HG03378 (cell line): ENCODE results near the gene KRTAP10-7.
"Not testable (repeated sequence)": the region's sequence is repeated elsewhere in the genome, so short reads cannot be mapped to it uniquely, and the experiment has no call there.

ENCODE experiments used
- ATAC-seq: cut with Tn5 transposase; IDR thresholded peaks from one replicate; pipeline ENCODE4 v1.9.1; 2021; ENCODE audit warnings: mild to moderate bottlenecking, moderate library complexity; ENCODE audit not compliant: unreplicated experiment

KRTAP10-7 gene

DNA sequence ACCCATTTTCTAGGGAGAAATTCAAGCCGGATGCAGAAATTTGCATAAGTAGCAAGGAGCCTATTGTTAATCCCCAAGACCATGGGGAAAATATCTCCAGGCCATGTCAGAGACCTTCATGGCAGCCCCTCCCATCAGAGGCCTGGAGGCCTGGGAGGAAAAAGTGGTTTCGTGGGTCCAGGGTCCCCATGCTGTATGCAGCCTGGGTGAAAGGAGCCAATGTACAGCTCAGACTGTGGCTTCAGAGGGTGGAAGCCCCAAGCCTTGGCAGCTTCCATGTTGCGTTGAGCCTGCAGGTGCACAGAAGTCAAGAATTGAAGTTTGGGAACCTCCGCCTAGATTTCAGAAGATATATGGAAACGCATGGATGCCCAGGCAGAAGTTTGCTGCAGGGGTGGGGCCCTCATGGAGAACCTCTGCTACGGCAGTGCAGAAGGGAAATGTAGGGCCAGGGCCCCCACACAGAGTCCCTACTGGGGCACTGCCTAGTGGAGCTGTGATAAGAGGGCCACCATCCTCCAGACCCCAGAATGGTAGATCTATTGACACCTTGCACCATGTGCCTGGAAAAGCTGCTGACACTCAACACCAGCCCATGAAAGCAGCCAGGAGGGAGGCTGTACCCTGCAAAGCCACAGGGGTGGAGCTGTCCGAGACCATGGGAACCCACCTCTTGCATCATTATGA is 9.9 kb downstream of the KRTAP10-7 start:
- ATAC-seq: not testable (repeated sequence)

DNA sequence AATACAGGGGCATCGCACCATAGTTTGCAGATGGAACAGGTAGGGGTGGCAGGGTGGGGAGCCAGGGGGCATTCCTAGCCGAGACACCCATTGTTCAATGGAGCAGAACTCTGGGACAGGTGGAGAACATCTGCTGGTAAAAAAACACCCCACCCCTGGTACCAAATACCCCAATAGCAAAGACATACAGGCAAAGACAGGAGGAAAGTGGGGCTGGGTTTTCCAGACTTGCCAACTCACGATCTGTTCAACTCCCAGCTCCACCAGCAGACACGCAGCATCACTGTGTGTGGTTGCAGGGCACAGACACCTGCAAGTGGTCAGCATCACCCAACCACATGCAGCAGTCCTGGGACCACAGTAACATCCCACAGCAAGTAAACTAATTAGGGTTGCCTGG is 11.2 kb downstream of the KRTAP10-7 start:
- ATAC-seq: no peak

DNA sequence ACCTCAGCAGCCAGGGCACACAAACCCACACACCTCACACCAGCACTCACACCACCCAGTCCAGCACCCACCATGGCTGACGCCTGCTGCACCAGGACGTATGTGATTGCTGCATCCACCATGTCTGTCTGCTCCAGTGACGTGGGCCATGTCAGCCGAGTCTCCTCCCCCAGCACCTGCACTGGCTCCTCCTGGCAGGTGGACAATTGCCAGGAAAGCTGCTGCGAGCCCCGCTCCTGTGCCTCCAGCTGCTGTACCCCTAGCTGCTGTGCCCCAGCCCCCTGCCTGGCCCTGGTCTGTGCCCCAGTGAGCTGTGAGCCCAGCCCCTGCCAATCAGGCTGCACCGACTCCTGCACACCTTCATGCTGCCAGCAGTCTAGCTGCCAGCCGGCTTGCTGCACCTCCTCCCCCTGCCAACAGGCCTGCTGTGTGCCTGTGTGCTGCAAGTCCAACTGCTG is 11.7 kb downstream of the KRTAP10-7 start, which contains the start of gene KRTAP10-8:
KRTAP10-8 (plus strand) TSS at position 51 of the 458 bp plus-strand sequence; CDS start at position 73, 22 bp downstream.
- no peak for ATAC-seq

DNA sequence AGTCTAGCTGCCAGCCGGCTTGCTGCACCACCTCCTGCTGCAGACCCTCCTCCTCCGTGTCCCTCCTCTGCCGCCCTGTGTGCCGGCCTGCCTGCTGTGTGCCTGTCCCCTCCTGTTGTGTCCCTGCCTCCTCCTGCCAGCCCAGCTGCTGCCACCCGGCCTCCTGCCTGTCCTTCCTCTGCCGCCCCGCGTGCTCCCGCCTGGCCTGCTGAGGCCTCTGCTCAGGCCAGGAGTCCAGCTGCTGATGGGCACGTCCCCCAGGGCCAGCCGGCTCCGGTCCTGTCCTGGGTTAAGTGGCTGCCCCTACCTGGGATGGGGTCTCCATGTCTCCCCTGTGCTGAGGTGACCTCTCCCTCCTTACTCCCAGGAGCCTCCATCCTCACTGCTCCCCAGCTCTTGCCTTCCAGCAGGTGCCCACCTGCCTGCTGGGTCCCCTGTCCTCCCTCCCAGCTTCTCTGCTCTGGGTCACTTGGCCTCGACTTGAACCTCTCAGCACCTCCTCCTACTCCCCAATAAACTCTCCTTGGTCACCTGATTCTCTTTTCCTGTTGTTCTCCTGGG is 12.4 kb downstream of the KRTAP10-7 start:
- no peak for ATAC-seq

DNA sequence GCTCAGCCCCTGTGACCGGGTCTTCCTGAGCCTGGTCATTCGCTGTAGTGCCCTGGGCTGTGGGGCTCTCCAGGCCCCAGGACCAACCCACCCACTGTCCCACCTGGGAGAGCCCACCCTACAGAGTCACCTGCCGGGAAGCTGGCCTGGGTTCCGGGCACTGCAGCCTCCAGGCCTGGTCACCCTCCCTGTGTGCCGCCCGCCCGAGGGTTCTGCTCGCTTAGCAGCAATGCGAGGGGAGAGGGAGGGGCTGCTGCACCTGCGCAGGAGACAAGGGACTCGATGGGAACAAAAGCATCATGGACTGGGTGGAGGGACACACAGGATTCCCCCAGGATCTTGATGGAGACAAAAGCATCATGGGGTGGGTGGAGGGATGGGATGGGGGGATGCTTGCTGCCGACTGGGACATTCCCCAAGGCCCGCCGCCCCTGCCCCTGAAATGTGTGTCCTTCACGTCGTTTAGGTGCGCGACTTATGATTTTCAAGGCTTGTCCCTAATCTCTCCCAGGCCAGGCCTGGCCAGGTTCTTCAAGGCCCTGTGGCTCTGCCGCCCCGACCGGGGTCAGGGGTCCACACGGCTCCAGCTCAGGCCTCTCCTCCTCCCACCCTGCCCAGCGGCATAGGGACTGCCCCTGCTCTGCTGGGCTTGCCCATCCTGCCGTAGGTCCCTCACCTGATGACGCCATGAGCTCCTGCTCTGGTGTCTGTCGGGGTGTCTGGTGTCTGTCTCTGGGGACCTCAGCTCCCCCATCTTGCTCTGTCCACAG is 13.2 kb downstream of the KRTAP10-7 start:
- ATAC-seq: no peak

DNA sequence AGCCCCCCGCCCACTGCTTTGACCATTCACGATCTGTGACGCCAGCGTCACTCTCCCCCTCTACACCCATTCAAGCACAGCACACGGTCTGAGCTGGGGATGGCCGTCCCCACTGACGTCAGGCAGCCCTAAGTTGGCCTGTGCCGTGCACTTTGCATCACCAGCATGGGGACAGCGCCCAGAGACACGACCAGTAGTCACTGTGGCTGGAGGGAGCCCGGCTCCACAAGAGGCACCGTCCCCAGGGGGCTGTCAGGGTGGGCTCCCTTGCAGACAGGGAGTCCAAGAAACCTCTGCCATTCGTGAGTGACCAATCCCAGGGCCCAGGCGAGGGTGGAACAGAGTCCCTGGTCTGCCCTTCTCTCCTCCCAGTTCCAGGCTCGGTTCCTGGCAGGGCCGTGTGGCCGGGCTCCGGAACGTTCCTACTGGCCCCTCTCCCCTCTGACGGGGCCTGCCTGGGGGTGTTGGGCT is 13.8 kb downstream of the KRTAP10-7 start:
- ATAC-seq: no peak

DNA sequence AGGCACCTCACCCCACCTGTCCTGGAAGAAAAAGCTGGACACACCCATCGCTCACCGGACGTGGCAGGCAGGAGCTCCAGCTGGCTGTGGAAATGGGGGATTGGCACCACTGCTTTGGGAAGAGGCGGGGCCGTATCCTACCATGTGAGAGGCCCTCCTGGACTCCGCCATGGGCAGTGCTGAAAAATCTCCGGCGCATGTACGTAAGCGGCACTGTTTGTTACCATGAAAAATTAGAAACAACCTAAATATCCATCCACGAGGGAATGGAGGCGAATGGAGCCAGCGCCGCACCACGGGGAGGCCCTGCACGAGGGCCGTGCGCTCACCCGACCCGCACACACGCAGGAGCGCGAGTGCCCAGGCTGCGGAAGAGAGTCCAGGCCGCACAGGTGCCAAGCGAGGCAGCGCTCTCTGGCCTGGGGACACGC is 14.6 kb downstream of the KRTAP10-7 start:
- ATAC-seq: no peak

DNA sequence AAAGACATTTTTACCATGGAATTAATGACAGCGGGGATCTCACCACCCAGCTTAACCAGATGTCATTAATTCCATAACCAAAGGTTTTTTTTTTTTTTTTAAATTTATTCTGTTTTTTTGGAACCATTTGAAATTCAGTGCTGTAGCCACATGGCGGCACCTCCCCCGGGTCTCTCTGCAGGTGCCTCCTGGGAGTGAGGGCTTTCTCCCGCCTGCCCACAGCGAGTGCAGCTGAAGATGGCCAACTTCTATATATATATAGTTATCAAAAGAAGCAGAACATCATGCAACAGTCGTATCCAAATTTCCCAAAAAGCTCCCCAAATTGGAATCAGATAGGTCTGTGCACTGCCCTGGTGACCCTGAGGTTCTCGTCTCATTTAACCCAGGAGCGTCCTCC is 15.1 kb downstream of the KRTAP10-7 start:
- no peak for ATAC-seq

DNA sequence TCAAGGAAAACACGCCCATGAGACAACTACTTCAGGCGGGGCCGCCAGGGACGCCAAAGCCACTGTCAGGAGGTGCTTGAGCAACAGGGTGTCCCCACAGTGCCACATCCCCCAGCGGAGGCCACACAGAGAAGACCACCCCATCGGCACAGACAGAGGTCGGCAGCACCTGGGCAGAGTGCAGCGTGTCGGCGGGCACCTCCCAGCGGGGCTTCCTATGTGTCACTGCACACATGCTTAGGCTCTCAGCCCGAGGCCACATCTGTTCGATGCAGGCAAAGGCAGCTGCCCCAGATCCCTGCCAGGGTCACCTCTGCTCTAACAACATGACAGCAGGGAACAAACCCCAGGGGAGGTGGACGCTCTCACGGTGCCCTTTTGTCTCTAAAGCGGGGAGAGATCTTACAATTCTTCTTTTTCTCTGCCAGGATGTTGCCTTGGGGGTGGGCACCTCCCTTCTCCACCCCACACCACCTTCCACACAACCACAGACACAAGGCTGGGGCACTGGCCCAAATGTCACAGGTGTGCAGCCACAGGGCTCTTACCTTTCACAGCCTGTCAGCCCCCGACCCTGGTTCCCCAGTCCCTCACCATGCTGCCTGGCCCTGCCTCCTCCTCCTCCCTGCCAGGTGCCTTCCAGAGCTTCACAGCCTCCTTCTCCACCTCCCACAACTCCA is 15.7 kb downstream of the KRTAP10-7 start:
- no peak for ATAC-seq

DNA sequence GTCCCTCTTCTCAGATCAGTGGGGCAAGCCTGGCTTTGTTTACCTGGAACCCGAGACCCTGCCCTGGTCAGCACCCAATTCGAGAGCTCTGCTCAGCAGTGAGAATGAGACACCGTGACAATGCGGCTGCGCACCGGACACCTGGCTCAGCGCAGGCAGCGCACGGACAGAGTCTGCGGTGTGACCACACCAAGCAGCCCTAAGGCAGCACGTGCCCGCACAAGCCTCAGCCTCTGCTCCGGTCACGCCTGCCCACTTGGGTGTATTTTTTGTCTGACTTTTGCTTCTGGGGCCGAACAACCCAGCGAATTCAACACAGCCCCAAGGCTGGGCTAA is 16.2 kb downstream of the KRTAP10-7 start:
- ATAC-seq: no peak

DNA sequence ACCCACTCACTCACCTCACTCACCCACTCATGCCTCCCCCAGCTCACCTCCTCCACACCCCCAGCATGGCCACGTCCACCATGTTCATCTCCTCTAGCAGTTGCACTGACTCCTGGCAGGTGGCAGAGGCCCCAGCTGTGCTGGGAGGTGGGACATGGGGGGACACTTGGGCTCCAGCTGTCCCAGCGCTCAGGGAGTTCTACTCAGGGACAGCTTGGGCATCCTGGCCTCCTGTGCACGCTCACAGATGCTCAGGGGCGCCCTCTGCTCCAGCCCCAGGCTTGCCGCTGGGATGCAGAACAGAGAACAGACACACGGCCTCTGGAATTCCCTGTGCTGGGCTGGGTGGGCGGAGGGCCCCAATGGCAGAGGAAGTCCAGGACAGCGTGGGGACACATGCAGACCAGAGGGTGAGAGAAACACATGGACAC is 16.7 kb downstream of the KRTAP10-7 start:
- ATAC-seq: no peak

DNA sequence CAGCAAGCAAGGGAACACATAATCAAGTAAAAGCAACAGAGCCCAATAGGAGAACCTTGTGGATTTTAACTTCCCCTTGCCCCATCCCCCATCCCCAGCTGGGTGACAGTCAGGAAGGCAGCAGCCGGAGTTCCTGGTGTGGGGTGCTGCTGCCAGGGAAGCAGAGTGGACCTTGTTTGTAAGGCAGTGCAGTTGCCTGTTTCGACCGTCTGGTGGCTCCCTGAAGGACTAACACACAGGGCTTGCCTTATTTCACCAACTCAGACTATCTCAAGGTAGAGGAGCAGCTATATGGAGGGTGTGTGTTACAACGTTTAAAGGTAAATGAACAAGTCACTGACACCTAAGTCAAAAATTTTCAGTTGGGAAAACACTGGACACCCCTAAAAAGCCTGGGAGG is 18.1 kb downstream of the KRTAP10-7 start:
- no peak for ATAC-seq

DNA sequence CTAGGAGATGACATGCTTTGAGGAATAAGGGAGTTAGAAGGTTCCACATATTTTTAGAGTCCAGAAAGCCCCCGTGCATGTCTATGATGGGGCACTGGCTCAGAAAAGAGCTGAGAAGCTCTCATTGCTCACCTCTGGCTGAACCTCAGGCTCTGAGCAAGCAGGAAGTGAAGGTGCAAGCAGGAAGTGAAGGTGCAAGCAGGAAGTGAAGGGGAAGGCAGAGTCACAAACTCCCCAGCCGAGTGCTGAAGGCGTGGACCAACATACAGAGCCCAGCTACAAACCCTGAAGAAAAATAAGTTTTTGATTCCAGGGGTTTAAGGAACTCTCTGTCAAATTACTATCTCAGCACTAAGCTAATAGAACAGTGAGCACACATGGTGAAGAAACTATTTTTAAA is 18.5 kb downstream of the KRTAP10-7 start:
- no peak for ATAC-seq

DNA sequence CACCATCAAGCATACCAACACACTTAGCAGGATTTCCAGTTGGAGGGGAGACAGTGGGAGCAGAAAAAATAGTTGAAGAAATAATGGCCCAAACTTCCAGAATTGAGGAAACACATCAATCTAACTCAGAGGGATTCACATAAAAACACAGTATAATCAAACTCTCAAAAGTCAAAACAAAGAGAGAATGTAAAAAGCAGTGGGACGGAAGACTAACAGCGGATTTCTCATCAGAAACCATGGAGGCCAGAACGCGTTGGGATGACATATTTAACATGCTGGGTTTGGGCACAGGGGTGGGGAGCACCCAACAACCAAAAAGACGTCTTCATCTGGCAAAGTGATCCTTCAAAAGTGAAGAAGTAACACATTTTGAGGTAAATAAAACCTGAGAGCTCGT is 19.5 kb downstream of the KRTAP10-7 start:
- no peak for ATAC-seq

DNA sequence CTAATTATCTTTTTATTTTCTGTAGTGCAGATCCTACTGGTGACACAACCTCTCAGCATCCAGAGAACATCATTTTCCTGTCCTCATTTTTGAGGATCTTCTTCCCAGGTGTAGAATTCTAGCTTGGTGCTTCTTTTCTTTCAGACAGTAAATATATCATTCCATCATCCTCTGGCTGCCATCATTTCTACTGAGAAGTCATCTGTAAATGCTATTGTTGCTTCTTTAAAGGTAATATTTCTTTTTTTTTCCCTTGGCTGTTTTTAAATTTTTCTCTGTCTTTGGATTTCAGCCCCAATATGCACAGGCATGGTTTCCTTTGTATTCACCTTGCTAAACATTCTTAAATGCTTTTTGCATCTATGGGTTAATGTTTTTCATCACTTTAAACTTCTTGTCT is 23.2 kb downstream of the KRTAP10-7 start:
- ATAC-seq: no peak

DNA sequence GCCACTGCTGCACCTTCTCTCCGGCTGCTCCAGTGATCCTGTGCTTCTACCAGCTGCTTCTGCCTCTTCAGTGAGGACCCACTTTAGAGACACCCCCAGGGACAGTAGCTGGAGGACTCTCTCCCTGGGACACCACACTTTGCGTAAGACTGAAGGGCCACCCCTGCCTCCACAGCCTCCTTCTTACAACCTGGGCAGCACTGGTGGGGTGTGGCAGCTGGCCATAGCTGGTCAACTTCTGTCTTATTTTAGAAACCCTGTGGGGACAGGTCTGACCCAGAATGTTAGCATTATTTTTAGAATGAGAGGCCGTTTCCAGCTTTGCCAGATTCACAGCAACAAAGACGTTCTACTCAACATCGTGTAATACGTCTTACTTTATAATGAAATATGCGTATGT is 25.4 kb downstream of the KRTAP10-7 start:
- no peak for ATAC-seq

DNA sequence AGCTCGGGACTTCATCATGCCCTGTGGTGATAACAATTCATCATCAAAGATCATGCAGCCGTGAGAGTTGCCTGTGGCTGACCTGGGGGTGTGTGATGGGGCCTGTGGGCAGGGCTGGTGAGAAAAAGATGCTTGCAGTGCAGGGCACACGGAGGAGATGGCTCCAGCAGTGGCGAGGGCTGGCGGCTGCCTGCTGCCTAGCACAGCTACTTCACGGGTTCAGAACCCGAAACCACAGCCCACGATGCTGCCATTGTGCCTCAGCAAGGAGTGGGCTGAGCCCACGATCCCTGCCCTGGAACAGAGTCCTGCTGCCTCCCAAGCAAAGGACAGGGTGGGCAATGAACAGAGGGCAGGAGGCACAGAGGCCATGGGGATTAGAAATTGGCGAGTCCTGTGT is 25.9 kb downstream of the KRTAP10-7 start:
- ATAC-seq: no peak

DNA sequence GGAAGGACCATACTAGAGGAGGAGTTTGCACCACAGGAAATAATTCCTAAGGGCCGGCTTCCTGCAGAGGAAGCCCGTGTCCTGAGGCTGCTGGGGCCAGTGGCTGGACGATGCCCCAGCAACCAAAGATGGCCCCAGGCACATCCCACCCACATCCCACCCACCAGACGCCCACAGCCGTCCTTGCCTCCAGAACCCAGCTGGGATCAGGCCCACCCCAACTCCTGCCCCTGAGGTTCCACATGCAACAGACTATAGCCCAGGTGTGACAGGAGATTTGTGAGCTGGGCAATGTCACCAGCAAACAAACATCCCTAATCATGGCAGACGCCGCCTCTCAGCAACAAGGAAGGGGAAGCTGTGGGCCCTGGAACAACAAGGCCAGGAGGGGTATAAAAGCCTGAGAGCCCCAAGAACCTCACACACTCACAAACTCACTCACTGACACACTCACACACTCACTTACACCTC is 26.3 kb downstream of the KRTAP10-7 start, which contains the start of gene KRTAP10-9:
KRTAP10-9 (plus strand) TSS at position 421 of the 471 bp plus-strand sequence. CDS start 79 bp downstream, outside the sequence.
- no peak for ATAC-seq

DNA sequence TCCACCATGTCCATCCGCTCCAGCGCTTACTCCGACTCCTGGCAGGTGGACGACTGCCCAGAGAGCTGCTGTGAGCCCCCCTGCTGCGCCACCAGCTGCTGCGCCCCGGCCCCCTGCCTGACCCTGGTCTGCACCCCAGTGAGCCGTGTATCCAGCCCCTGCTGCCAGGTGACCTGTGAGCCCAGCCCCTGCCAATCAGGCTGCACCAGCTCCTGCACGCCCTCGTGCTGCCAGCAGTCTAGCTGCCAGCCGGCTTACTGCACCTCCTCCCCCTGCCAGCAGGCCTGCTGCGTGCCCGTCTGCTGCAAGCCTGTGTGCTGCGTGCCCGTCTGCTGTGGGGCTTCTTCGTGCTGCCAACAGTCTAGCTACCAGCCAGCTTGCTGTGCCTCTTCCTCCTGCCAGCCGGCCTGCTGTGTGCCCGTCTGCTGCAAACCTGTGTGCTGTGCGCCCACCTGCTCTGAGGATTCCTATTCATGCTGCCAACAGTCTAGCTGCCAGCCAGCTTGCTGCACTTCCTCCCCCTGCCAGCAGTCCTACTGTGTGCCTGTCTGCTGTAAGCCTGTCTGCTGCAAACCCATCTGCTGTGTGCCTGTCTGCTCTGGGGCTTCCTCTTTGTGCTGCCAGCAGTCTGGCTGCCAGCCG is 26.9 kb downstream of the KRTAP10-7 start:
- not testable (repeated sequence) for ATAC-seq

DNA sequence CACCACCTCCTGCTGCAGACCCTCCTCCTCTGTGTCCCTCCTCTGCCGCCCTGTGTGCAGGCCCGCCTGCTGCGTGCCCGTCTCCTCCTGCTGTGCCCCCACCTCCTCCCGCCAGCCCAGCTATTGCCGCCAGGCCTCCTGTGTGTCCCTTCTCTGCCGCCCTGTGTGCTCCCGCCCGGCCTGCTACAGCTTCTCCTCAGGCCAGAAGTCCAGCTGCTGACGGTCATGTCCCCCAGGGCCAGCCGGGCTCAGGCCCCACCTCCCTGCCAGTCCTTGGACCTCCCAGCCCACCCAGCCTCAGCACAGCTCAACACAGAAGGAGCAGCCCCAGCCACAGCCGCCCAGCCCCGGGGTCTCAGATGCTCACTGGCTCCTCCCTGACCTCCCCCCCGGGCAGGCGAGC is 27.4 kb downstream of the KRTAP10-7 start:
- not testable (repeated sequence) for ATAC-seq
